NCI-H128 (cell line): ENCODE measurements around the gene SLC9A6.
"Not testable (repeated sequence)": the region's sequence is repeated elsewhere in the genome, so short reads cannot be mapped to it uniquely, and the experiment has no call there.

Experiments
- DNase-seq: peaks from one replicate; lab custom pipeline; 2025; ENCODE audit not compliant: unreplicated experiment; lab: John Stamatoyannopoulos, UW

SLC9A6 gene

DNA sequence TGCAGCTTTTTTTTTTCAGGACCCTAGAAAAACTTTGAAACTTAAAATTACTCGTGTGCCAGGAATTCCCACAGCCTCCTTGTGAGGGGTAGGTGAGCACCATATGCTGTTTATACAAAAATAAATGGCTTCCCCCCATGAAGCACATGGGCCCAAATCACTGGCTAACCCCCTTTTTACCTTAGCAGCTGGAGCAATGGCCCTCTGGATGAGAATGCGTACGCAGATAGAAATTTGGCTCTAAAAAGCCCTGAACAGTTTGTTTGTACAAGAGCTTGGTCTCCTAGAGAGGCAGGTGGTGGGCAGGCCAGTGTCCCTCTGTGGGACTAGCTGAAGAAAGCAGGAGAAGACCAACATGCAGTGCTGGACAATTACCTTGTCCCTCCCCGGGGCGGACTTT is 76.5 kb downstream of the SLC9A6 start:
- no peak for DNase-seq

- DNase-seq: no peak
Measured at GRCh38 chrX:136063340-136064079, 78.3 kb downstream of the SLC9A6 start.

- DNase-seq: no peak
Measured at GRCh38 chrX:136064661-136065043, 79.4 kb downstream of the SLC9A6 start.

DNA sequence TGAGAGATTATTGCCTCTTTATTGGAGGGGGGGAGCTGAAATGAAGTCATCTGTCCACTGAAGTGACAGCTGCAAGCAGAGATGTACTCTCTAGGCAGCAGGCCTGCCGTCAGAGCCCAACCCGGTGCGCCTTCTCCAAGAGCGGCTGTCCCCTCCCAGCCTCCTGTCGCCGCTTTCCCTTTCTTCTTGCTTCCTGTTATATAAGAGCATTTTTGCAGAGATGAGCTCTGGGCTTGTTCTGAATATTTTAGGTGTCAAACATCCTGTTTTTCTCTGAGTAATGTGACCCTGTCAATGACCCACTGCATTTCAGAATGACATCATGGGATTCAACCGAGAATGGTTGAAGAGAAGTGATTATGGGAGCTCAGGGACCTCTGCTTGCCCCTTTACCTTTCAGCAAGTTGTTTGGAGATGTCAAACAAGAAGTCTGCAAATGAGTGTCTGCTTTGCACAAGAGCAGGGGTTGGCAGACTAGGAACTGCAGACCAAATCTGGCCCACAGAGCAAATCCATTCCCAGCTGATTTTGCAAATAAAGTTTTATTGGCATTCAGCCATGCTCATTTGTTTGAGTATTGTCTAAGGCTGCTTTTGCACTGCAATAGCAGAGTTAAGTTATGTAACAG is 79.9 kb downstream of the SLC9A6 start:
- DNase-seq: no peak

- no peak for DNase-seq
Measured at GRCh38 chrX:136067097-136067496, 81.9 kb downstream of the SLC9A6 start.

GRCh38 chrX:136067966-136068365 is 82.7 kb downstream of the SLC9A6 start:
- no peak for DNase-seq

GRCh38 chrX:136076942-136077341 is 91.7 kb downstream of the SLC9A6 start:
- DNase-seq: no peak

DNA sequence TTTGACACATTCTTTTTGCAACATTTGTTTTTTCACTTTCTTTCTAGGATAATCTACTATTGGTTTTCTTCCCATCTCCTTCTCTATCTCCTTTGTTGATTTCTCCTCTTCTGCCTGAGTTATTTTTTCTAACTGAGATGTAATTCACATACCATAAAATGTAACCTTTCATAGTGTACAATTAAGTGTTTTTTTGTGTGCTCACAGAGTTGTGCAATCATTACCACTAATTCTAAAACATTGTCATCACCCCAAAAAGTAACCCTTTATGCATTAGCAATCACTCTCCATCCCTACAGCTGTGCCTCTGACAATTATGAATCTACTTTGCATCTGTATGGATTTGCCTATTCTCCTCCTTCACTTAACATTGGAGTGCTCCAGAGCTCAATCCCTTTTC is 95.5 kb downstream of the SLC9A6 start:
- no peak for DNase-seq

GRCh38 chrX:136086521-136086920 is 101.3 kb downstream of the SLC9A6 start:
- DNase-seq: no peak

GRCh38 chrX:136091898-136092297 is 106.7 kb downstream of the SLC9A6 start:
- not testable (repeated sequence) for DNase-seq

DNA sequence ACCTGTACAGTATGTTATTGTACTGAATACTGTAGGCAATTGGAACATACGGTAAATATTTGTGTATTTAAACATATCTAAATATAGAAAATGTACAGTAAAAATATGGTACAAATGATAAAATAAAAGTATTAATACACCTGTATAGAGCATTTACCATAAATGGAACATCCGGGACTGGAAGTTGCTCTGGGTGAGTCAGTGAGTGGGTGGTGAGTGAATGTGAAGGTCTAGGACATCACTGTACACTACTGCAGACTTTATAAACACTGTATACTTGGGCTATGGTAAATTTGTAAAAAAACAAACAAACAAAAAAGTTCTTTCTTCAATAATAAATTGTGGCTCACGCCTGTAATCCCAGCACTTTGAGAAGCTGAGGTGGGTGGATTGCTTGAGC is 109.7 kb downstream of the SLC9A6 start:
- no peak for DNase-seq
